ENCODE measurements around the gene FITM1.

The FITM1 gene

GRCh38 chr14:24160850-24161804 lies 30.7 kb downstream of the FITM1 start, which contains the start of gene IRF9:
Gene IRF9, plus strand, starts transcription at chr14:24161265. Its CDS starts 880 bp downstream, at chr14:24162145.
- peak within 1 kb of the TSS; percentile 98 for H3K4me3 ChIP-seq (ENCODE audit: low read length)
- peak; percentile 92 for DNase-seq (ENCODE audit: low read depth)
- peak; percentile 89 for TF ChIP-seq CTCF (conservative IDR thresholded peaks at IDR 0.05; ENCODE audit: low read length)

GRCh38 chr14:24162093-24162492 lies 31.6 kb downstream of the FITM1 start:
- no peak for TF ChIP-seq CTCF (conservative IDR thresholded peaks at IDR 0.05; ENCODE audit: low read length)
- peak overlapping the region; percentile 98 for H3K4me3 ChIP-seq (ENCODE audit: low read length)
- peak; percentile 26 for DNase-seq (ENCODE audit: low read depth)

GRCh38 chr14:24164518-24164991 lies 34.1 kb downstream of the FITM1 start:
- DNase-seq (ENCODE audit: low read depth): no peak
- TF ChIP-seq CTCF (conservative IDR thresholded peaks at IDR 0.05; ENCODE audit: low read length): no peak
- H3K4me3 ChIP-seq (ENCODE audit: low read length): no peak overlapping the region

GRCh38 chr14:24165785-24166184 lies 35.3 kb downstream of the FITM1 start:
- DNase-seq (ENCODE audit: low read depth): no peak
- no peak for TF ChIP-seq CTCF (conservative IDR thresholded peaks at IDR 0.05; ENCODE audit: low read length)
- no peak overlapping the region for H3K4me3 ChIP-seq (ENCODE audit: low read length)

GRCh38 chr14:24167469-24168114 lies 37.1 kb downstream of the FITM1 start:
- H3K4me3 ChIP-seq (ENCODE audit: low read length): no peak overlapping the region
- no peak for TF ChIP-seq CTCF (conservative IDR thresholded peaks at IDR 0.05; ENCODE audit: low read length)
- no peak for DNase-seq (ENCODE audit: low read depth)

- DNase-seq (ENCODE audit: low read depth): no peak
- H3K4me3 ChIP-seq (ENCODE audit: low read length): no peak within 1 kb of the TSS
- TF ChIP-seq CTCF (conservative IDR thresholded peaks at IDR 0.05; ENCODE audit: low read length): no peak
These were observed 41.2 kb downstream of the FITM1 start, which contains the start of gene REC8 for GRCh38 chr14:24171422-24172260. Gene REC8, plus strand, starts transcription at chr14:24172080. Its CDS starts 473 bp downstream, at chr14:24172553.

All from AG10803 (cell line).